ENCODE results near the gene ANGPTL7. TPM values are rescaled to one million over a fixed set of nuclear protein-coding genes. Genes with fewer than 3 reads are reported as not detected.

The ANGPTL7 gene
- total and polyA plus RNA-seq, 2 of the 8 experiments (the other 6 are each of a cell fraction or from before 2014, with no cell fraction given): not detected

DNA sequence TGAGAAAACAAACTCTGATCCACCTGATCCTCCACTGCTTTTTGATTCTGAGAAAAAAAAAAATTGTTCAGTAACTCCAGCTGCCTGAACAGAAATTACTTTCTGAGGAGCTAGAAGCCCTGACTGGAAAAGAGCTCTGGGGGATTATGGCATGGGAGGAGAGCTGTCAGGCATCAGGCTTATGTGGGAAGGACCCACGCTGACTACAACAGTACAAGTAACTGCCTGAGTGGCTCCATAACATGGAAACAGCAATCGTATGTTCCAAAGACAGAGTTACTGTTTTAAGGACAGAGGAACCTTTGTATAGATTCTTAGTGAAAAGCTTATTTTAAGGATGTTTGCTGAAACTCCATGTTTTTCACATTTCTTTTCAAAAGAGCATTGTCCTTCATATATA is 1.2 kb upstream of the ANGPTL7 start:
- 91% methylated on average over 2 of the region's 2 CpGs; no CpG with 5 or more reads in 1 of the 2 experiments for WGBS, 2 experiments (ENCODE audit: extremely low coverage in 1 of 2, insufficient coverage in 1 of 2, insufficient read length in 1 of 2, insufficient replicate concordance in 2 of 2, low coverage in 1 of 2, low lambda C conversion rate in 2 of 2, missing lambda C conversion rate in 1 of 2)
- Histone ChIP-seq H3K4me3 (ENCODE audit: extremely low read depth in 1 of 4, insufficient read depth in 2 of 4, low read depth in 3 of 4, low read length in 4 of 4) (no peak overlapping the region), H2BK5ac (ENCODE audit: low read depth, low read length) (no peak overlapping the region), H3K56ac (replicated peaks; ENCODE audit: insufficient read length, low read depth, low read length) (no peak overlapping the region), H3K4ac (replicated peaks; ENCODE audit: insufficient read length, low read depth, low read length) (no peak overlapping the region), H4K8ac (ENCODE audit: extremely low read depth, insufficient read depth, low read length) (no peak overlapping the region), H3K18ac (ENCODE audit: extremely low read depth, low read length) (no peak overlapping the region), H4K91ac (replicated peaks; ENCODE audit: insufficient read length, low read length) (no peak overlapping the region), H3K27me3 (replicated peaks in 1 of 4; ENCODE audit: control insufficient read depth in 3 of 4, extremely low read depth in 1 of 4, insufficient read depth in 3 of 4, low read length in 3 of 4) (no peaks in the 10 kb centered on the region), H2BK120ac (replicated peaks; ENCODE audit: low read depth, low read length) (no peak overlapping the region), H2AFZ (ENCODE audit: low read length) (no peak overlapping the region), H2BK15ac (ENCODE audit: low read length) (no peak overlapping the region), H3K4me2 (ENCODE audit: insufficient read depth in 1 of 2, low read depth in 2 of 2, low read length in 2 of 2) (no peak overlapping the region), H3K9me3 (ENCODE audit: insufficient read depth in 2 of 2, low read depth in 1 of 2, low read length in 1 of 2) (no peaks in the 10 kb centered on the region), H3K27ac (ENCODE audit: low read depth, low read length) (no peak overlapping the region), H3K36me3 (ENCODE audit: control insufficient read depth in 2 of 4, insufficient read depth in 4 of 4, low read length in 3 of 4) (peaks cover 2 to 13% (median 5%) of the 10 kb centered on the region in 4 experiments; a peak in 6 of 8 replicates), H3K79me1 (ENCODE audit: low read depth, low read length) (peaks cover 3% of the 10 kb centered on the region; the same call in 1 of the 2 replicates), H3K4me1 (replicated peaks in 1 of 4; ENCODE audit: control insufficient read depth in 3 of 4, insufficient read depth in 4 of 4, low read length in 3 of 4) (no peaks in the 10 kb centered on the region), H3K9ac (replicated peaks in 1 of 4; ENCODE audit: extremely low read depth in 1 of 4, low read depth in 3 of 4, low read length in 3 of 4) (no peak overlapping the region), H3K79me2 (ENCODE audit: control insufficient read depth in 1 of 2, insufficient read depth in 2 of 2, low read length in 2 of 2) (no peaks in the 10 kb centered on the region), H4K20me1 (replicated peaks in 1 of 2; ENCODE audit: control insufficient read depth in 1 of 2, insufficient read depth in 2 of 2, low read length in 2 of 2) (peaks cover 0 to 9% of the 10 kb centered on the region in 2 experiments), H2BK12ac (ENCODE audit: low read depth, low read length) (no peak overlapping the region), H3K23me2 (ENCODE audit: low read depth, low read length) (no peaks in the 10 kb centered on the region; the same call in 1 of the 2 replicates), H2AK5ac (ENCODE audit: low read depth, low read length) (no peak overlapping the region), H4K5ac (ENCODE audit: insufficient read length, low read depth, low read length) (no peak overlapping the region), H2BK20ac (ENCODE audit: low read length) (no peak overlapping the region), H3K23ac (ENCODE audit: insufficient read length) (no peak overlapping the region), H3K14ac (ENCODE audit: insufficient read length) (no peak overlapping the region)
- CTCF ChIA-PET (ENCODE audit: partially characterized antibody): interaction anchor here (0.9 kb wide), 1 partner anchor 9 kb away, joined by 4 read pairs; no protein-coding TSS in a partner anchor
- POLR2A ChIA-PET (ENCODE audit: partially characterized antibody): interaction anchor here (0.6 kb wide), 1 partner anchor 583 kb away, joined by 3 read pairs; no protein-coding TSS in a partner anchor
- FAIRE-seq (no peak), DNase-seq (ENCODE audit: low read depth in 1 of 2, low spot score in 2 of 2) (no peak)
- TF ChIP-seq POLR2AphosphoS5 (IDR thresholded peaks at IDR 0.05; ENCODE audit: low read depth, low read length) (no peak), BRCA1 (IDR thresholded peaks at IDR 0.05; ENCODE audit: low read depth, low read length) (no peak), CEBPB (IDR thresholded peaks at IDR 0.05; ENCODE audit: low read depth, low read length) (no peak), SRF (IDR thresholded peaks at IDR 0.05; ENCODE audit: low read depth, low read length) (no peak), HDAC2 (IDR thresholded peaks at IDR 0.05; ENCODE audit: borderline replicate concordance in 1 of 2, low read depth in 2 of 2, low read length in 2 of 2) (no peak), POU5F1 (IDR thresholded peaks at IDR 0.05; ENCODE audit: low read depth, low read length) (no peak), EGR1 (IDR thresholded peaks at IDR 0.05; ENCODE audit: borderline replicate concordance, low read depth, low read length) (no peak), HDAC6 (IDR thresholded peaks at IDR 0.05; ENCODE audit: low read depth, low read length) (no peak), SP1 (IDR thresholded peaks at IDR 0.05; ENCODE audit: low read depth, low read length) (no peak)
- TF ChIP-seq, protein P1, sequence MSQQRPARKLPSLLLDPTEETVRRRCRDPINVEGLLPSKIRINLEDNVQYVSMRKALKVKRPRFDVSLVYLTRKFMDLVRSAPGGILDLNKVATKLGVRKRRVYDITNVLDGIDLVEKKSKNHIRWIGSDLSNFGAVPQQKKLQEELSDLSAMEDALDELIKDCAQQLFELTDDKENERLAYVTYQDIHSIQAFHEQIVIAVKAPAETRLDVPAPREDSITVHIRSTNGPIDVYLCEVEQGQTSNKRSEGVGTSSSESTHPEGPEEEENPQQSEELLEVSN (IDR thresholded peaks at IDR 0.05): no peak
- TF ChIP-seq, protein P2, sequence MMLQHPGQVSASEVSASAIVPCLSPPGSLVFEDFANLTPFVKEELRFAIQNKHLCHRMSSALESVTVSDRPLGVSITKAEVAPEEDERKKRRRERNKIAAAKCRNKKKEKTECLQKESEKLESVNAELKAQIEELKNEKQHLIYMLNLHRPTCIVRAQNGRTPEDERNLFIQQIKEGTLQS (IDR thresholded peaks at IDR 0.05; ENCODE audit: insufficient read depth, low read depth, low read length): no peak
- TF ChIP-seq, protein P3, sequence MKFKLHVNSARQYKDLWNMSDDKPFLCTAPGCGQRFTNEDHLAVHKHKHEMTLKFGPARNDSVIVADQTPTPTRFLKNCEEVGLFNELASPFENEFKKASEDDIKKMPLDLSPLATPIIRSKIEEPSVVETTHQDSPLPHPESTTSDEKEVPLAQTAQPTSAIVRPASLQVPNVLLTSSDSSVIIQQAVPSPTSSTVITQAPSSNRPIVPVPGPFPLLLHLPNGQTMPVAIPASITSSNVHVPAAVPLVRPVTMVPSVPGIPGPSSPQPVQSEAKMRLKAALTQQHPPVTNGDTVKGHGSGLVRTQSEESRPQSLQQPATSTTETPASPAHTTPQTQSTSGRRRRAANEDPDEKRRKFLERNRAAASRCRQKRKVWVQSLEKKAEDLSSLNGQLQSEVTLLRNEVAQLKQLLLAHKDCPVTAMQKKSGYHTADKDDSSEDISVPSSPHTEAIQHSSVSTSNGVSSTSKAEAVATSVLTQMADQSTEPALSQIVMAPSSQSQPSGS (IDR thresholded peaks at IDR 0.05; ENCODE audit: low read length): no peak

Data from H1 (cell line).